MCF 10A (cell line): ENCODE measurements around the gene ARHGAP10. TPM values are rescaled to one million over a fixed set of nuclear protein-coding genes. Genes with fewer than 3 reads are reported as not detected.

Experiments
- BruUV-seq: library from RNA; stranded (reverse); fragments of 400-500 nt; replicated peaks from 2 replicates; lab custom pipeline; 2021; lab: Mats Ljungman, UMichigan
- CTCF ChIA-PET: fragments of 300-600 bp; sonication (Branson Sonifier 250); formaldehyde crosslinking; extraction: SDS; loops from one replicate; lab custom pipeline; 2021; ENCODE audit warnings: antibody characterized with exemption, inconsistent platforms; lab: Yijun Ruan, JAX
- POLR2A ChIA-PET: fragments of 300-600, 350-650 bp; sonication (Branson Sonifier 250); formaldehyde crosslinking; extraction: SDS; loops from one replicate; lab custom pipeline; 2020; ENCODE audit warnings: antibody characterized with exemption, inconsistent platforms; lab: Yijun Ruan, JAX
- DNase-seq: peaks from one replicate; pipeline ENCODE4 v3.0.0-alpha.2; 2018; ENCODE audit not compliant: unreplicated experiment
- H3K27ac Mint-ChIP-seq: one replicate; pipeline ENCODE4 v1.8.0; 2022; ENCODE audit warnings: mild to moderate bottlenecking, low read depth, mixed read lengths; ENCODE audit not compliant: unreplicated experiment
- H3K27me3 Mint-ChIP-seq: one replicate; pipeline ENCODE4 v1.8.0; 2022; ENCODE audit warnings: mixed read lengths; ENCODE audit not compliant: insufficient read depth, unreplicated experiment
- H3K36me3 Mint-ChIP-seq: one replicate; pipeline ENCODE4 v1.8.0; 2022; ENCODE audit warnings: mild to moderate bottlenecking, moderate library complexity, mixed read lengths; ENCODE audit not compliant: insufficient read depth, unreplicated experiment
- H3K4me1 Mint-ChIP-seq: one replicate; pipeline ENCODE4 v1.8.0; 2022; ENCODE audit warnings: mixed read lengths; ENCODE audit not compliant: insufficient read depth, unreplicated experiment
- H3K4me3 Mint-ChIP-seq: one replicate; pipeline ENCODE4 v1.8.0; 2022; ENCODE audit warnings: mild to moderate bottlenecking, moderate library complexity, mixed read lengths; ENCODE audit not compliant: unreplicated experiment
- H3K9me3 Mint-ChIP-seq: one replicate; pipeline ENCODE4 v1.8.0; 2022; ENCODE audit warnings: mixed read lengths; ENCODE audit not compliant: unreplicated experiment
- intact Hi-C: fragments of 100-400 bp; cut with micrococcal nuclease; formaldehyde crosslinking; loops from 2 replicates; pipeline ENCODE4 v1.14.1; 2022
- total RNA-seq: library from RNA; stranded (reverse); gene quantifications from 2 replicates; pipeline ENCODE4 v1.2.3, GENCODE V29; 2022
- TF ChIP-seq, protein P1 (sequence below): fragments of 200-600 bp; IDR thresholded peaks from one replicate; pipeline ENCODE4 v1.8.0; 2022; ENCODE audit warnings: antibody characterized with exemption, mild to moderate bottlenecking; ENCODE audit not compliant: unreplicated experiment

Gene ARHGAP10
- total RNA-seq, 1 experiment from 2014 or later, result 22.4 TPM

GRCh38 chr4:148060264-148061140 lies 328.6 kb downstream of the ARHGAP10 start:
- DNase-seq, result no peak
- ChIA-PET CTCF (interaction anchor here (0.7 to 0.8 kb wide), 2 partner anchors 77 to 962 kb away, joined by 3 read pairs; no protein-coding TSS in a partner anchor), POLR2A (interaction anchor here (0.6 kb wide), 1 partner anchor 654 kb away, joined by 3 read pairs; no protein-coding TSS in a partner anchor)
- H3K36me3 Mint-ChIP-seq, result peaks cover 38% of the 10 kb centered on the region
- H3K27me3 Mint-ChIP-seq, result no peaks in the 10 kb centered on the region
- intact Hi-C loops, result no loop called here
- BruUV-seq, result no TSS peak
- H3K27ac Mint-ChIP-seq, result no peak overlapping the region
- TF ChIP-seq, protein P1, sequence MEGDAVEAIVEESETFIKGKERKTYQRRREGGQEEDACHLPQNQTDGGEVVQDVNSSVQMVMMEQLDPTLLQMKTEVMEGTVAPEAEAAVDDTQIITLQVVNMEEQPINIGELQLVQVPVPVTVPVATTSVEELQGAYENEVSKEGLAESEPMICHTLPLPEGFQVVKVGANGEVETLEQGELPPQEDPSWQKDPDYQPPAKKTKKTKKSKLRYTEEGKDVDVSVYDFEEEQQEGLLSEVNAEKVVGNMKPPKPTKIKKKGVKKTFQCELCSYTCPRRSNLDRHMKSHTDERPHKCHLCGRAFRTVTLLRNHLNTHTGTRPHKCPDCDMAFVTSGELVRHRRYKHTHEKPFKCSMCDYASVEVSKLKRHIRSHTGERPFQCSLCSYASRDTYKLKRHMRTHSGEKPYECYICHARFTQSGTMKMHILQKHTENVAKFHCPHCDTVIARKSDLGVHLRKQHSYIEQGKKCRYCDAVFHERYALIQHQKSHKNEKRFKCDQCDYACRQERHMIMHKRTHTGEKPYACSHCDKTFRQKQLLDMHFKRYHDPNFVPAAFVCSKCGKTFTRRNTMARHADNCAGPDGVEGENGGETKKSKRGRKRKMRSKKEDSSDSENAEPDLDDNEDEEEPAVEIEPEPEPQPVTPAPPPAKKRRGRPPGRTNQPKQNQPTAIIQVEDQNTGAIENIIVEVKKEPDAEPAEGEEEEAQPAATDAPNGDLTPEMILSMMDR, result no peak
- no peaks in the 10 kb centered on the region for H3K9me3 Mint-ChIP-seq
- H3K4me1 Mint-ChIP-seq, result peaks cover 11% of the 10 kb centered on the region
- no peak overlapping the region for H3K4me3 Mint-ChIP-seq

DNA sequence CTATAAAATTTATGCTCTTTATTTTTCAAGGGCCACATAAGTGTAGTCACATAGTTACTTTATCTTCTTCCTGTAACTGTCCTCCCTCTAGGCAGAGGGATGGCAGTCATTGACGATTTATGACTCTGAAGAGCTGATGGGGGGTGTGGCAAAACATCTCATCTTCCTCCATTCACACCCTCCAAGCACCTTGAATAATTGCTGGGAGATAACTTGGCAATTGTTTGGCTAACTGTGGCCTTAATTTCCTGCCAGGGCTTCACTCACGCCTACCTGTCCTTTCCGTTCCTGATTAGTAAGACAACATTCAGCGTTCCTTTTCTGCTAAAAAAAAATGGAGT lies 329.2 kb downstream of the ARHGAP10 start:
- H3K27me3 Mint-ChIP-seq, result no peaks in the 10 kb centered on the region
- H3K36me3 Mint-ChIP-seq, result peaks cover 42% of the 10 kb centered on the region
- no peak overlapping the region for H3K27ac Mint-ChIP-seq
- intact Hi-C loops, result no loop called here
- CTCF ChIA-PET, result interaction anchor here (0.8 kb wide), 1 partner anchor 78 kb away, joined by 3 read pairs; no protein-coding TSS in a partner anchor
- TF ChIP-seq, protein P1, result no peak
- DNase-seq, result no peak
- POLR2A ChIA-PET, result interaction anchor here (1.2 kb wide), 1 partner anchor 10 kb away, joined by 3 read pairs; no protein-coding TSS in a partner anchor
- H3K4me3 Mint-ChIP-seq, result no peak overlapping the region
- BruUV-seq, result no TSS peak
- H3K4me1 Mint-ChIP-seq, result peaks cover 11% of the 10 kb centered on the region
- H3K9me3 Mint-ChIP-seq, result no peaks in the 10 kb centered on the region

GRCh38 chr4:148061795-148062194 lies 329.9 kb downstream of the ARHGAP10 start:
- Mint-ChIP-seq H3K4me3 (no peak overlapping the region), H3K27ac (no peak overlapping the region), H3K36me3 (peaks cover 42% of the 10 kb centered on the region), H3K4me1 (peaks cover 11% of the 10 kb centered on the region), H3K9me3 (no peaks in the 10 kb centered on the region), H3K27me3 (no peaks in the 10 kb centered on the region)
- ChIA-PET CTCF (interaction anchor here (0.8 kb wide), 1 partner anchor 79 kb away, joined by 3 read pairs; no protein-coding TSS in a partner anchor), POLR2A (interaction anchor here (1.2 kb wide), 1 partner anchor 10 kb away, joined by 3 read pairs; no protein-coding TSS in a partner anchor)
- TF ChIP-seq, protein P1, result no peak
- intact Hi-C loops, result no loop called here
- BruUV-seq, result no TSS peak
- DNase-seq, result no peak

GRCh38 chr4:148062301-148062950 lies 330.5 kb downstream of the ARHGAP10 start:
- ChIA-PET POLR2A (interaction anchor here (1.2 kb wide), 1 partner anchor 9 kb away, joined by 3 read pairs; no protein-coding TSS in a partner anchor), CTCF (interaction anchor here (0.6 kb wide), 1 partner anchor 1202 kb away, joined by 4 read pairs; no protein-coding TSS in a partner anchor)
- TF ChIP-seq, protein P1, result no peak
- no TSS peak for BruUV-seq
- Mint-ChIP-seq H3K4me1 (peaks cover 11% of the 10 kb centered on the region), H3K27me3 (no peaks in the 10 kb centered on the region), H3K36me3 (peaks cover 42% of the 10 kb centered on the region), H3K4me3 (no peak overlapping the region), H3K9me3 (no peaks in the 10 kb centered on the region), H3K27ac (no peak overlapping the region)
- intact Hi-C loops, result no loop called here
- no peak for DNase-seq
